H1 (cell line): Measurements from ENCODE around the gene SETD1B. TPM values are rescaled to one million over a fixed set of nuclear protein-coding genes. Genes with fewer than 3 reads are reported as not detected.

ENCODE experiments used
- CTCF ChIA-PET: fragments of 300-600 bp; sonication (Branson Sonifier 250); formaldehyde crosslinking; loops from one replicate; lab custom pipeline; 2021; ENCODE audit not compliant: partially characterized antibody; lab: Charles Lee
- POLR2A ChIA-PET: fragments of 300-600 bp; sonication (Branson Sonifier 250); formaldehyde crosslinking; loops from one replicate; lab custom pipeline; 2021; ENCODE audit warnings: inconsistent platforms; ENCODE audit not compliant: partially characterized antibody; lab: Charles Lee
- DNase-seq, 2 experiments: peaks; one replicate each; pipeline versions ENCODE4 v3.0.0 to v3.0.0-alpha.2; 2010 to 2022; ENCODE audit warnings: low spot score in 2 of 2, low read depth in 1 of 2, mixed read lengths in 1 of 2
- FAIRE-seq: peaks from 2 replicates; lab custom pipeline; 2011; peaks lifted over from hg19 to GRCh38; lab: Jason Lieb, UNC
- H2AFZ ChIP-seq: 2 replicates; pipeline ENCODE4 v1.8.1; 2012; ENCODE audit warnings: low read length, inconsistent platforms
- H2AK5ac ChIP-seq: 2 replicates; pipeline ENCODE4 v1.6.1; 2013; ENCODE audit warnings: low read depth, low read length
- H2BK120ac ChIP-seq: replicated peaks from 2 replicates; pipeline ENCODE3; 2013; ENCODE audit warnings: low read depth, low read length, inconsistent platforms
- H2BK12ac ChIP-seq: 2 replicates; pipeline ENCODE4 v1.6.1; 2013; ENCODE audit warnings: low read depth, low read length
- H2BK15ac ChIP-seq: 2 replicates; pipeline ENCODE4 v1.6.1; 2013; ENCODE audit warnings: low read length
- H2BK20ac ChIP-seq: 2 replicates; pipeline ENCODE4 v1.6.1; 2013; ENCODE audit warnings: low read length
- H2BK5ac ChIP-seq: 2 replicates; pipeline ENCODE4 v1.6.1; 2013; ENCODE audit warnings: low read depth, low read length
- H3K14ac ChIP-seq: 2 replicates; pipeline ENCODE4 v1.6.1; 2013; ENCODE audit warnings: inconsistent platforms; ENCODE audit not compliant: insufficient read length
- H3K18ac ChIP-seq: 2 replicates; pipeline ENCODE4 v1.6.1; 2013; ENCODE audit warnings: low read length; ENCODE audit errors: extremely low read depth
- H3K23ac ChIP-seq: 2 replicates; pipeline ENCODE4 v1.6.1; 2013; ENCODE audit warnings: inconsistent platforms; ENCODE audit not compliant: insufficient read length
- H3K23me2 ChIP-seq: 2 replicates; pipeline ENCODE4 v1.6.1; 2013; ENCODE audit warnings: low read depth, low read length
- H3K27ac ChIP-seq: 2 replicates; pipeline ENCODE4 v1.6.1; 2011; ENCODE audit warnings: low read depth, low read length, inconsistent platforms
- H3K27me3 ChIP-seq, 4 experiments: replicated peaks in 1 of 4; 1 replicate in 1 of 4; 2 replicates in 3 of 4; pipeline versions ENCODE4 v1.6.1 to v1.8.1; 2011 to 2013; ENCODE audit warnings: low read length in 3 of 4, mild to moderate bottlenecking in 3 of 4, inconsistent platforms in 2 of 4, mixed read lengths in 2 of 4, moderate library complexity in 1 of 4; ENCODE audit not compliant: control insufficient read depth in 3 of 4, insufficient read depth in 3 of 4; ENCODE audit errors: extremely low read depth in 1 of 4
- H3K36me3 ChIP-seq, 4 experiments: 2 replicates each; pipeline versions ENCODE4 v1.6.1 to v1.8.1; 2011 to 2013; ENCODE audit warnings: mild to moderate bottlenecking in 4 of 4, low read length in 3 of 4, moderate library complexity in 2 of 4, control low read depth in 1 of 4, inconsistent platforms in 1 of 4; ENCODE audit not compliant: insufficient read depth in 4 of 4, control insufficient read depth in 2 of 4
- H3K4ac ChIP-seq: replicated peaks from 2 replicates; pipeline ENCODE3; 2013; ENCODE audit warnings: low read length, low read depth, mixed read lengths, inconsistent platforms; ENCODE audit not compliant: insufficient read length
- H3K4me1 ChIP-seq, 4 experiments: replicated peaks in 1 of 4; 1 replicate in 1 of 4; 2 replicates in 3 of 4; pipeline versions ENCODE4 v1.6.1 to v1.8.1; 2011 to 2013; ENCODE audit warnings: low read length in 3 of 4, inconsistent platforms in 2 of 4, mixed read lengths in 1 of 4; ENCODE audit not compliant: insufficient read depth in 4 of 4, control insufficient read depth in 3 of 4
- H3K4me2 ChIP-seq, 2 experiments: 2 replicates each; pipeline versions ENCODE4 v1.6.1 to v1.8.1; 2011 to 2013; ENCODE audit warnings: low read depth in 2 of 2, low read length in 2 of 2, control low read depth in 1 of 2, inconsistent platforms in 1 of 2, mild to moderate bottlenecking in 1 of 2; ENCODE audit not compliant: insufficient read depth in 1 of 2
- H3K4me3 ChIP-seq, 4 experiments: fragments of 200-600, 300-600 bp in 1 of 4; sonication (generic), shearing (Covaris generic), sonication (Bioruptor Twin) in 1 of 4; 2 replicates each; pipeline versions ENCODE4 v1.5.1 to v1.8.1; 2011 to 2016; ENCODE audit warnings: low read length in 4 of 4, low read depth in 3 of 4, control low read depth in 2 of 4, inconsistent platforms in 2 of 4, mild to moderate bottlenecking in 2 of 4, mixed read lengths in 1 of 4, moderate library complexity in 1 of 4; ENCODE audit not compliant: insufficient read depth in 2 of 4; ENCODE audit errors: extremely low read depth in 1 of 4
- H3K56ac ChIP-seq: replicated peaks from 2 replicates; pipeline ENCODE3; 2013; ENCODE audit warnings: low read depth, mild to moderate bottlenecking, mixed read lengths, low read length, inconsistent platforms; ENCODE audit not compliant: insufficient read length
- H3K79me1 ChIP-seq: 2 replicates; pipeline ENCODE4 v1.6.1; 2013; ENCODE audit warnings: low read depth, low read length, control low read depth
- H3K79me2 ChIP-seq, 2 experiments: 2 replicates each; pipeline versions ENCODE4 v1.6.1 to v1.8.1; 2012 to 2013; ENCODE audit warnings: low read length in 2 of 2, mild to moderate bottlenecking in 2 of 2, inconsistent platforms in 1 of 2; ENCODE audit not compliant: insufficient read depth in 2 of 2, control insufficient read depth in 1 of 2
- H3K9ac ChIP-seq, 4 experiments: replicated peaks in 1 of 4; 1 replicate in 1 of 4; 2 replicates in 3 of 4; pipeline versions ENCODE4 v1.6.1 to v1.8.1; 2011 to 2013; ENCODE audit warnings: low read depth in 3 of 4, low read length in 3 of 4, control low read depth in 2 of 4, mild to moderate bottlenecking in 2 of 4, moderate library complexity in 2 of 4, inconsistent platforms in 1 of 4; ENCODE audit errors: extremely low read depth in 1 of 4
- H3K9me3 ChIP-seq, 2 experiments: 2 replicates each; pipeline versions ENCODE4 v1.6.1 to v1.8.1; 2012 to 2013; ENCODE audit warnings: mild to moderate bottlenecking in 2 of 2, moderate library complexity in 2 of 2, control low read depth in 1 of 2, inconsistent platforms in 1 of 2, low read depth in 1 of 2, low read length in 1 of 2, mixed read lengths in 1 of 2; ENCODE audit not compliant: insufficient read depth in 2 of 2
- H4K20me1 ChIP-seq, 2 experiments: replicated peaks in 1 of 2; 2 replicates each; pipeline versions ENCODE3 to v1.8.1; 2011 to 2013; ENCODE audit warnings: inconsistent platforms in 2 of 2, low read length in 2 of 2, mild to moderate bottlenecking in 1 of 2; ENCODE audit not compliant: insufficient read depth in 2 of 2, control insufficient read depth in 1 of 2
- H4K5ac ChIP-seq: 2 replicates; pipeline ENCODE4 v1.6.1; 2013; ENCODE audit warnings: low read length, low read depth, mixed read lengths, inconsistent platforms; ENCODE audit not compliant: insufficient read length
- H4K8ac ChIP-seq: 2 replicates; pipeline ENCODE4 v1.8.0; 2013; ENCODE audit warnings: mild to moderate bottlenecking, moderate library complexity, low read length, inconsistent platforms; ENCODE audit not compliant: insufficient read depth; ENCODE audit errors: extremely low read depth
- H4K91ac ChIP-seq: replicated peaks from 2 replicates; pipeline ENCODE3; 2013; ENCODE audit warnings: low read length, mixed read lengths, inconsistent platforms; ENCODE audit not compliant: insufficient read length
- ASH2L ChIP-seq: fragments of 200-600, 300-600 bp; sonication (generic); IDR thresholded peaks from one replicate; pipeline ENCODE4 v1.7.1; 2017; ENCODE audit warnings: low read length
- EZH2 ChIP-seq: fragments of 200-600 bp; sonication (generic); IDR thresholded peaks from 2 replicates; pipeline ENCODE4 v1.7.1; 2012; ENCODE audit warnings: low read depth, mild to moderate bottlenecking, moderate library complexity, low read length, inconsistent platforms; ENCODE audit not compliant: severe bottlenecking
- GABPA ChIP-seq: IDR thresholded peaks from 2 replicates; pipeline ENCODE4 v1.6.1; 2011; ENCODE audit warnings: mild to moderate bottlenecking, low read length, moderate library complexity, borderline replicate concordance; ENCODE audit not compliant: insufficient read depth
- JUN ChIP-seq: IDR thresholded peaks from 2 replicates; pipeline ENCODE4 v1.6.1; 2011; ENCODE audit warnings: low read depth, mild to moderate bottlenecking, improper control_type of control experiment, low read length
- JUND ChIP-seq: IDR thresholded peaks from 2 replicates; pipeline ENCODE4 v1.6.1; 2011; ENCODE audit warnings: mild to moderate bottlenecking, improper control_type of control experiment, low read length
- SIRT6 ChIP-seq: IDR thresholded peaks from one replicate; pipeline ENCODE4 v1.7.1; 2012; ENCODE audit warnings: low read length, inconsistent platforms
- TEAD4 ChIP-seq: IDR thresholded peaks from 2 replicates; pipeline ENCODE4 v1.6.1; 2012; ENCODE audit warnings: low read depth, low read length, inconsistent platforms, mixed read lengths
- WGBS, 2 experiments: shearing (Covaris generic) in 1 of 2; methylation state at CpG; one replicate each; pipeline versions ENCODE4 v1.1.6 to v1.1.7; 2013 to 2015; ENCODE audit warnings: low lambda C conversion rate in 2 of 2, mixed read lengths in 2 of 2, inconsistent platforms in 1 of 2, low coverage in 1 of 2, missing lambda C conversion rate in 1 of 2; ENCODE audit not compliant: insufficient replicate concordance in 2 of 2, insufficient coverage in 1 of 2, insufficient read length in 1 of 2; ENCODE audit errors: extremely low coverage in 1 of 2, missing lambda C conversion rate in 1 of 2; 5-methylcytosine and 5-hydroxymethylcytosine counted together
- polyA plus RNA-seq, 7 experiments: library from polyadenylated mRNA; depleted of rRNA in 3 of 7; stranded (reverse) in 5 of 7; unstranded in 2 of 7; fragments of >200 nt in 5 of 7; fragments of 200-250 nt in 2 of 7; gene quantifications; 1 replicate in 5 of 7; 2 replicates in 1 of 7; 4 replicates in 1 of 7; pipeline versions ENCODE4 v1.2.1 to v1.2.3, GENCODE V29; 2011 to 2013; ENCODE audit warnings: missing spikeins in 2 of 7, mixed read lengths in 2 of 7
- total RNA-seq: library from RNA; stranded (reverse); fragmentation: NEBNext Ultra II Directional; extraction: Animal tissue kit (Norgen Biotek cat#: 25700); gene quantifications from 2 replicates; pipeline ENCODE4 v1.2.1, GENCODE V29; 2021

The SETD1B gene
- total and polyA plus RNA-seq, 2 of the 8 experiments (the other 6 are each of a cell fraction or from before 2014, with no cell fraction given) = 1.3 to 17.7 TPM

DNA sequence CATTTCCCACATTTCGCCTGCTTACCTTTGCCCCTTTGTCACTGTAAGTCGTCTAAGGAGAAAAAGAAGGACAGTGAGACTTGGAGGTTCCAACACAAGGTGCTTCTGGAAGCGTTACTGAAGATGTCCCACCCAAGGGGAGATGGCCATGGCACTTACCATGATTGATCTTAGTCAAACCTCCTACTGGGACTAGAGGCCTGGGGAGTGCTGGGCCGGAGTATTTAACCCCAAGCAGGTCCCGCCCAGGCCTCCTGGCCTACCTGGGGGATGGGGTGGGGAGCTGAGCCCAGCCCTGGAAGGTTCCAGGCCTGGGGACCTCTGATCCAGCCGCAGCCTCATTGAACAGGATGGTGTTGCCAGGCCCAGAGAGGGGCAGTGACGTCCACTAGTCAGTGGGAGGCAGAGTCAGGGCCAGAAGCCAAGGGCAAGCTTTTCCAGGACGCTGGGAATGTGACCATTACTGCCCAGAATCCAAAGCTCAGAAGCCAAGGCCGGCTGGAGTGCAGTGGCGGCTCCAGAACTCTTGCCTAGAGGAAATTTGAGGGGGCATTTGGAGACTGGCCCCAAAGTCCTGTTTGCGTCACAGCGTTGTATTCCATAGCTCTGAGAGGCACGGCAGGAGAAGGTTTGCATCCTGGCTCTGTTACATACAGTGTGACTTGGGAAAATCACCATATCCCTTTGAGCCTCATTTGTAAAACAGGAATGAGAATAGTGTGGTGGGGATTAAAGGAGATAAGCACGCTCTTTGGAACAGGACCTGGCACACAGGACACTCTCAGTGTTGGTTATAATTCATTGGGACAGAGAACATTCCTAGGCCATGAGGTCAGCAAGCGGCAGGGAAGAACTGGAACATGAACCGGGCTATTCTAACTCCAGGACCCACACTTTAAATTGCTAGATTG, 55.1 kb downstream of the SETD1B start, which contains the start of gene HPD:
Gene HPD, minus strand, starts transcription at position 198 of the 911 bp plus-strand sequence. Its CDS starts 36 bp downstream, at position 162.
- Histone ChIP-seq H3K4me1 (peaks cover 0 to 17% (median 11%) of the 10 kb centered on the region in 4 experiments; a peak in 5 of 7 replicates), H2BK15ac (0 out of 2 replicates have a peak within 1 kb of the TSS, but pooled peaks have one; percentile 19), H4K20me1 (no peaks in the 10 kb centered on the region), H3K79me1 (no peaks in the 10 kb centered on the region), H3K9me3 (no peaks in the 10 kb centered on the region), H2AFZ (0 out of 2 replicates have a peak within 1 kb of the TSS, but pooled peaks have one; percentile 7), H3K27me3 (no peaks in the 10 kb centered on the region; a peak in 1 of 7 replicates), H3K9ac (no peak within 1 kb of the TSS), H3K23me2 (no peaks in the 10 kb centered on the region), H4K91ac (peak within 1 kb of the TSS; percentile 8), H3K36me3 (no peaks in the 10 kb centered on the region), H3K4me2 (no peak within 1 kb of the TSS), H3K79me2 (no peaks in the 10 kb centered on the region), H2BK12ac (peak within 1 kb of the TSS; percentile 51), H2BK20ac (peak within 1 kb of the TSS; percentile 61; the same call in 1 of the 2 replicates), H2BK5ac (0 out of 2 replicates have a peak within 1 kb of the TSS, but pooled peaks have one; percentile 52), H4K8ac (no peak within 1 kb of the TSS), H4K5ac (no peak within 1 kb of the TSS), H3K27ac (peak within 1 kb of the TSS; percentile 21; the same call in 1 of the 2 replicates), H3K23ac (no peak within 1 kb of the TSS), H2AK5ac (no peak within 1 kb of the TSS), H3K18ac (peak within 1 kb of the TSS; percentile 54), H3K4me3 (no peak within 1 kb of the TSS), H3K14ac (no peak within 1 kb of the TSS), H2BK120ac (no peak within 1 kb of the TSS), H3K56ac (no peak within 1 kb of the TSS), H3K4ac (no peak within 1 kb of the TSS)
- DNase-seq (no peak), FAIRE-seq (no peak)
- ChIA-PET POLR2A (interaction anchor here (0.6 to 1.1 kb wide), 4 partner anchors 21 to 247 kb away, joined by 3 read pairs; no protein-coding TSS in a partner anchor), CTCF (interaction anchor here (0.6 to 4.1 kb wide), 11 partner anchors 12 to 65 kb away, joined by 3 to 20 read pairs (median 4); partner anchors contain the start of genes CFAP251 and PSMD9)
- WGBS, 2 experiments = 63% methylated on average over 16 of the region's 16 CpGs; no CpG with 5 or more reads in 1 of the 2 experiments
- TF ChIP-seq EZH2 (no peak), JUND (peak; percentile 97), GABPA (no peak), JUN (peak; percentile 81), TEAD4 (peak; percentile 63; the same call in 1 of the 2 replicates), SIRT6 (no peak), ASH2L (no peak)
